Activated CD8-positive, alpha-beta memory T cell treated with anti-CD3 and anti-CD28 coated beads, Interleukin-2, amount 10 ng/mL, durations not matched to agents 7 days and 5 days (primary cell): ENCODE measurements around the gene CACNA1D. TPM values are rescaled to one million over a fixed set of nuclear protein-coding genes. Genes with fewer than 3 reads are reported as not detected.

Source experiments
- ATAC-seq: fragments of 150-1000 bp; cut with Tn5 transposase; one replicate; pipeline ENCODE4 v1.10.0; 2021; ENCODE audit warnings: moderate library complexity
- CTCF ChIA-PET: fragments of 350-600 bp; sonication (Branson Sonifier 250); formaldehyde crosslinking; loops from one replicate; lab custom pipeline; 2021; ENCODE audit warnings: antibody characterized with exemption; lab: Charles Lee
- DNase-seq: peaks from one replicate; pipeline ENCODE4 v3.0.0-alpha.2; 2020
- H3K27ac Mint-ChIP-seq: one replicate; pipeline ENCODE4 v1.8.0; 2021; ENCODE audit warnings: mild to moderate bottlenecking, mixed read lengths
- H3K27me3 Mint-ChIP-seq: one replicate; pipeline ENCODE4 v1.8.0; 2021; ENCODE audit warnings: mixed read lengths
- H3K36me3 Mint-ChIP-seq: one replicate; pipeline ENCODE4 v1.8.0; 2021; ENCODE audit warnings: mild to moderate bottlenecking, mixed read lengths
- H3K4me1 Mint-ChIP-seq: one replicate; pipeline ENCODE4 v1.8.0; 2021; ENCODE audit warnings: mixed read lengths
- H3K4me3 Mint-ChIP-seq: one replicate; pipeline ENCODE4 v1.8.0; 2021; ENCODE audit warnings: mild to moderate bottlenecking, moderate library complexity, mixed read lengths
- H3K9me3 Mint-ChIP-seq: one replicate; pipeline ENCODE4 v1.8.0; 2022; ENCODE audit warnings: low read depth, mixed read lengths
- total RNA-seq, 2 experiments: library from RNA; stranded (reverse); gene quantifications; one replicate each; pipeline ENCODE4 v1.2.3, GENCODE V29; 2021

Gene CACNA1D
- total RNA-seq, 2 experiments from 2014 or later: 0.41 to 1.5 TPM

GRCh38 chr3:53602866-53603265, 108.5 kb downstream of the CACNA1D start:
- CTCF ChIA-PET: no interaction called here
- H3K27ac Mint-ChIP-seq: no peak overlapping the region
- ATAC-seq (no peak), DNase-seq (no peak)
- H3K36me3 Mint-ChIP-seq: no peaks in the 10 kb centered on the region
- no peak overlapping the region for H3K4me3 Mint-ChIP-seq
- H3K4me1 Mint-ChIP-seq: no peaks in the 10 kb centered on the region
- peaks cover 11% of the 10 kb centered on the region for H3K27me3 Mint-ChIP-seq
- H3K9me3 Mint-ChIP-seq: no peaks in the 10 kb centered on the region

GRCh38 chr3:53604232-53604631, 109.8 kb downstream of the CACNA1D start:
- H3K27me3 Mint-ChIP-seq: peaks cover 15% of the 10 kb centered on the region
- H3K27ac Mint-ChIP-seq: no peak overlapping the region
- no peaks in the 10 kb centered on the region for H3K36me3 Mint-ChIP-seq
- H3K4me1 Mint-ChIP-seq: no peaks in the 10 kb centered on the region
- no peaks in the 10 kb centered on the region for H3K9me3 Mint-ChIP-seq
- DNase-seq (no peak), ATAC-seq (no peak)
- no peak overlapping the region for H3K4me3 Mint-ChIP-seq
- CTCF ChIA-PET: no interaction called here

GRCh38 chr3:53606793-53607192, 112.4 kb downstream of the CACNA1D start:
- no peak for DNase-seq
- H3K27ac Mint-ChIP-seq: no peak overlapping the region
- no peaks in the 10 kb centered on the region for H3K36me3 Mint-ChIP-seq
- no peaks in the 10 kb centered on the region for H3K9me3 Mint-ChIP-seq
- no peaks in the 10 kb centered on the region for H3K4me1 Mint-ChIP-seq
- no peak for ATAC-seq
- CTCF ChIA-PET: no interaction called here
- H3K4me3 Mint-ChIP-seq: no peak overlapping the region
- peaks cover 30% of the 10 kb centered on the region for H3K27me3 Mint-ChIP-seq

GRCh38 chr3:53612508-53612907, 118.1 kb downstream of the CACNA1D start:
- no peaks in the 10 kb centered on the region for H3K9me3 Mint-ChIP-seq
- CTCF ChIA-PET: interaction anchor here (1.2 kb wide), 1 partner anchor 15 kb away, joined by 3 read pairs; no protein-coding TSS in a partner anchor
- H3K36me3 Mint-ChIP-seq: no peaks in the 10 kb centered on the region

GRCh38 chr3:53613125-53613524, 118.7 kb downstream of the CACNA1D start:
- H3K27ac Mint-ChIP-seq: no peak overlapping the region
- CTCF ChIA-PET: interaction anchor here (1.2 kb wide), 1 partner anchor 14 kb away, joined by 3 read pairs; no protein-coding TSS in a partner anchor
- no peak overlapping the region for H3K4me3 Mint-ChIP-seq
- no peak for DNase-seq
- no peaks in the 10 kb centered on the region for H3K4me1 Mint-ChIP-seq
- H3K9me3 Mint-ChIP-seq: no peaks in the 10 kb centered on the region
- H3K36me3 Mint-ChIP-seq: no peaks in the 10 kb centered on the region
- peaks cover 38% of the 10 kb centered on the region for H3K27me3 Mint-ChIP-seq
- ATAC-seq: no peak

More at GRCh38 chr3:53612508-53612907, 118.1 kb downstream of the CACNA1D start:
- DNase-seq (no peak), ATAC-seq (no peak)
- H3K27ac Mint-ChIP-seq: no peak overlapping the region
- no peak overlapping the region for H3K4me3 Mint-ChIP-seq
- no peaks in the 10 kb centered on the region for H3K4me1 Mint-ChIP-seq
- peaks cover 38% of the 10 kb centered on the region for H3K27me3 Mint-ChIP-seq

GRCh38 chr3:53614307-53614706, 119.9 kb downstream of the CACNA1D start:
- ATAC-seq (no peak), DNase-seq (no peak)
- Mint-ChIP-seq H3K9me3 (no peaks in the 10 kb centered on the region), H3K27ac (no peak overlapping the region), H3K36me3 (no peaks in the 10 kb centered on the region), H3K4me3 (no peak overlapping the region), H3K27me3 (peaks cover 37% of the 10 kb centered on the region), H3K4me1 (no peaks in the 10 kb centered on the region)
- CTCF ChIA-PET: no interaction called here

GRCh38 chr3:53616321-53616720, 121.9 kb downstream of the CACNA1D start:
- Mint-ChIP-seq H3K36me3 (no peaks in the 10 kb centered on the region), H3K4me1 (no peaks in the 10 kb centered on the region), H3K27me3 (peaks cover 24% of the 10 kb centered on the region), H3K4me3 (no peak overlapping the region), H3K27ac (no peak overlapping the region), H3K9me3 (no peaks in the 10 kb centered on the region)
- CTCF ChIA-PET: no interaction called here
- DNase-seq (no peak), ATAC-seq (no peak)

- Mint-ChIP-seq H3K36me3 (no peaks in the 10 kb centered on the region), H3K4me1 (no peaks in the 10 kb centered on the region), H3K27ac (no peak overlapping the region), H3K9me3 (no peaks in the 10 kb centered on the region), H3K4me3 (no peak overlapping the region), H3K27me3 (peaks cover 26% of the 10 kb centered on the region)
- CTCF ChIA-PET: no interaction called here
- no peak for DNase-seq
- ATAC-seq: no peak
These were observed 122.8 kb downstream of the CACNA1D start for GRCh38 chr3:53616971-53617892.

GRCh38 chr3:53617893-53618523, 123.6 kb downstream of the CACNA1D start:
- DNase-seq (no peak), ATAC-seq (no peak)
- no peak overlapping the region for H3K27ac Mint-ChIP-seq
- H3K36me3 Mint-ChIP-seq: no peaks in the 10 kb centered on the region
- CTCF ChIA-PET: no interaction called here
- no peak overlapping the region for H3K4me3 Mint-ChIP-seq
- H3K4me1 Mint-ChIP-seq: no peaks in the 10 kb centered on the region
- H3K9me3 Mint-ChIP-seq: no peaks in the 10 kb centered on the region
- H3K27me3 Mint-ChIP-seq: peaks cover 31% of the 10 kb centered on the region

- CTCF ChIA-PET: no interaction called here
- Mint-ChIP-seq H3K27me3 (peaks cover 31% of the 10 kb centered on the region), H3K36me3 (no peaks in the 10 kb centered on the region), H3K9me3 (no peaks in the 10 kb centered on the region), H3K4me3 (no peak overlapping the region), H3K27ac (no peak overlapping the region), H3K4me1 (no peaks in the 10 kb centered on the region)
- no peak for DNase-seq
- no peak for ATAC-seq
These were observed 124.1 kb downstream of the CACNA1D start for GRCh38 chr3:53618524-53618906.

- Mint-ChIP-seq H3K4me1 (no peaks in the 10 kb centered on the region), H3K36me3 (no peaks in the 10 kb centered on the region), H3K27ac (no peak overlapping the region), H3K9me3 (no peaks in the 10 kb centered on the region), H3K4me3 (no peak overlapping the region), H3K27me3 (peaks cover 31% of the 10 kb centered on the region)
- CTCF ChIA-PET: no interaction called here
- ATAC-seq (no peak), DNase-seq (no peak)
These were observed 124.5 kb downstream of the CACNA1D start for GRCh38 chr3:53618936-53619335.

- no peaks in the 10 kb centered on the region for H3K36me3 Mint-ChIP-seq
- no peak for DNase-seq
- H3K27me3 Mint-ChIP-seq: peaks cover 25% of the 10 kb centered on the region
- CTCF ChIA-PET: no interaction called here
- no peak for ATAC-seq
- H3K4me1 Mint-ChIP-seq: no peaks in the 10 kb centered on the region
- no peak overlapping the region for H3K27ac Mint-ChIP-seq
- no peaks in the 10 kb centered on the region for H3K9me3 Mint-ChIP-seq
- no peak overlapping the region for H3K4me3 Mint-ChIP-seq
These were observed 129.8 kb downstream of the CACNA1D start for GRCh38 chr3:53624061-53624857.

- H3K4me1 Mint-ChIP-seq: no peaks in the 10 kb centered on the region
- H3K27me3 Mint-ChIP-seq: peaks cover 34% of the 10 kb centered on the region
- no peak for DNase-seq
- H3K27ac Mint-ChIP-seq: no peak overlapping the region
- no peaks in the 10 kb centered on the region for H3K36me3 Mint-ChIP-seq
- no peak overlapping the region for H3K4me3 Mint-ChIP-seq
- CTCF ChIA-PET: interaction anchor here (0.9 kb wide), 1 partner anchor 14 kb away, joined by 3 read pairs; no protein-coding TSS in a partner anchor
- no peak for ATAC-seq
- H3K9me3 Mint-ChIP-seq: no peaks in the 10 kb centered on the region
These were observed 132.5 kb downstream of the CACNA1D start for GRCh38 chr3:53626876-53627275.
